AG10803 (cell line): ENCODE results near the gene PSMD8.
"Not testable (repeated sequence)": the region's sequence is repeated elsewhere in the genome, so short reads cannot be mapped to it uniquely, and the experiment has no call there.

Experiments
- DNase-seq: peaks from one replicate; pipeline ENCODE4 v3.0.0; 2010; ENCODE audit warnings: low read depth
- H3K4me3 ChIP-seq: 2 replicates; pipeline ENCODE4 v1.5.1; 2011; ENCODE audit warnings: mild to moderate bottlenecking, low read length, control low read depth
- CTCF ChIP-seq: conservative IDR thresholded peaks from 2 replicates; pipeline ENCODE4 v1.5.1; 2011; ENCODE audit warnings: mild to moderate bottlenecking, low read length, control low read depth, inconsistent platforms

PSMD8 gene

GRCh38 chr19:38422438-38422837 is 48.1 kb downstream of the PSMD8 start:
- no peak overlapping the region for H3K4me3 ChIP-seq
- DNase-seq, result no peak
- TF ChIP-seq CTCF, result no peak

- no peak for TF ChIP-seq CTCF
- H3K4me3 ChIP-seq, result no peak overlapping the region
- no peak for DNase-seq
Measured at GRCh38 chr19:38424272-38424671, 49.9 kb downstream of the PSMD8 start.

GRCh38 chr19:38425222-38425809 is 50.9 kb downstream of the PSMD8 start:
- DNase-seq, result no peak
- H3K4me3 ChIP-seq, result no peak overlapping the region
- TF ChIP-seq CTCF, result no peak

DNA sequence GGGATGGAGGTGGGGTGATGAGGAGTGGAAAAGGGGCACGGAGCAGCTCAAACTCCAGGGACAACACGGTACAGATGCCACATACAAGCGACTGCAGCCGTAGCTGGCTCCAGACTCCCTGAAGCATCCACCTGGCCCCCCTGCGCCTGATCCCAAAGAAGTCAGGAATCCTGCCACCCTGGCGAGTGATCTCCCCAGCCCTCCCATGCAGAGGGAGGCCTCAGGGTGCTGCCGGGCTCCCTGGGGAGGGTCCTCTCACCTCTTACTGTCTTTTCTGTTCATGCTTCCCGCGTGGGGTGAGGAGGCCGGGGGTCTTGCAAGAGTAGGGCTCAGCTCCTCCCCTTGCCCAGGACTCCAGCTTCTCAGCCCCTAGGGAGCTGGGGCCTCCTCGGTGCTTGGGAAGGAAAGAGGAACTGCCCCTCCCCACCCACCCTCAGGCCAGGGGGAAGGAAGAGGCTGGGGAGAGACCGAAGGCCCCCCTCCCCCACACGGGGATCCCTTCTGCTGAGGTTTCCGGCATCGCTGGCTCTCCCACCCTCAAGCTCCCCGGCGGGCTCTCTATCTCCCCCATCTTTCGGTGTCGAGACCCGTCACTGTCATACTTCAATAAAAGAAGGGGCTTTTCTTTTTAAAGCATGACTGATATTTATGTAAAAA is 51.6 kb downstream of the PSMD8 start, which contains the start of gene RASGRP4:
Gene RASGRP4 (minus strand): TSS at position 410 of the 657 bp plus-strand sequence. CDS start 128 bp downstream, at position 282.
- DNase-seq, result no peak
- H3K4me3 ChIP-seq, result no peak within 1 kb of the TSS
- no peak for TF ChIP-seq CTCF

- DNase-seq, H3K4me3 ChIP-seq: not testable (repeated sequence)
Measured at GRCh38 chr19:38427035-38427677, 52.8 kb downstream of the PSMD8 start.

DNA sequence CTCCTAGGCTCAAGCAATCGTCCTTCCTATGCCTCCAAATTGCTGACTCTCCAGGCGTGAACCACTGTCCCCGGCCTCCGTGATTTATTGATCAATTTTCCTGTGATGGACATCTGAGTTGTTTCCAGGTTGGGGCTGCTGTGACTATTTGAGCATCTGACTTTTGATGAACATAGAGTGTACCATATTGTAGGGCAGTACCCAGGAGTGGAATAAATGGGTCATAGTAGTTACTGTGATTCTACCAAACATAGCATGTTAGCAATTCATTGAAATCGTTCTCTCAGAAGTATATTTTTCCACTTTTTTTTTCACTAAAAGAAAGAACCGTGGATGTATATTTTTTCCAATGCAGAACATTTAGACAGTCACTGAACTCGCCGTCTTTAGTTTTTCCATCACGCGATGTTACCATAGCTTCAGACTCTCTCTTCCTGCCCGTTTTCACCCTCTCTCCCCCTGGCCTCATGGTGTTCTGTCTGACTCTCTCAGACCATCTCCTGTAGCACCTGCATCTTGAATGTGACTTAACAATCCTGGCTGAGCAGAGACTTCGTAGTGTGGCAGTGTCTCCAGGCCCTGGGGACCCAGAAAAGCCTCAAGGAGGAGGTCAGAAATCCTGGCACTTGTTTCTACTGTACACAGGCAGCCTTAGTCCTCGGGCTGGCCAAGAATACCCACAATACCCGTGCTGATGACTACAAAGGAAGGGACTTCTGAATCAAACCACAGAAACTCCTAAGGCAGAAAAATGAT is 54.9 kb downstream of the PSMD8 start:
- TF ChIP-seq CTCF, result no peak
- no peak overlapping the region for H3K4me3 ChIP-seq
- DNase-seq, result no peak

- no peak overlapping the region for H3K4me3 ChIP-seq
- no peak for TF ChIP-seq CTCF
- no peak for DNase-seq
Measured at GRCh38 chr19:38429811-38430156, 55.4 kb downstream of the PSMD8 start.
